ENCODE data around the gene MAPKBP1. TPM values are rescaled to one million over a fixed set of nuclear protein-coding genes. Genes with fewer than 3 reads are reported as not detected.

MAPKBP1 gene
- total RNA-seq, 1 donor from 2014 or later = 36.6 TPM

- H3K27ac Mint-ChIP-seq (ENCODE audit: unreplicated experiment) = no peak overlapping the region
Measured at GRCh38 chr15:41819455-41820050, 45.3 kb downstream of the MAPKBP1 start.

DNA sequence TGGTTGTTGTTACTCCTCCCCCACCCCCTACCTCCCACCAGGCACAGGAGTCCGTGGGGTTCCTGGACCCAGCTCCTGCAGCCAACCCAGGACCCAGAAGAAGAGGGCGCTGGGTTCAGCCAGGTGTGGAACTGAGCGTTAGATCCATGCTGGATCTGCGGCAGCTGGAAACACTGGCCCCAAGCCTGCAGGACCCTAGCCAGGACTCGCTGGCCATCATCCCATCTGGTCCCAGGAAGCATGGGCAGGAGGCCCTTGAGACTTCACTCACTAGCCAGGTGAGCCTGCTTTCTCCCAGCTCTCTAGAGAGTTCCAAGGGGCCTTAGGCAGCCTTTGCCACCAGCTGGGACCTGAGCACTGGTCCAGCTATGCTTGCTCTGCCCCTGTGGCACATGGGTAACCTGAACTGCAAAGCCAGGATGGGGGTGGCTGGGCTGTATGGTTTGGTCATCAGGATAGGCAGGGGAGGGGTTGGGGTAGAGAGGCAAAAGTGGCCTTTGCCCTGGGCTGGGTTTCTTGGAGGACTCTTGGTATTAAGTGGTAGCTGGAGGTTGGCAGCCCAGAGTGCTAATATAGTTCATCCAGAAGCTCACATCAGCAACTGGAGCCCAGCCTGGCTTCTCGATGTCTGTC lies 46.6 kb downstream of the MAPKBP1 start:
- no peak overlapping the region for H3K4me3 Mint-ChIP-seq
- H3K9me3 Mint-ChIP-seq = no peaks in the 10 kb centered on the region
- TF ChIP-seq, protein P1, sequence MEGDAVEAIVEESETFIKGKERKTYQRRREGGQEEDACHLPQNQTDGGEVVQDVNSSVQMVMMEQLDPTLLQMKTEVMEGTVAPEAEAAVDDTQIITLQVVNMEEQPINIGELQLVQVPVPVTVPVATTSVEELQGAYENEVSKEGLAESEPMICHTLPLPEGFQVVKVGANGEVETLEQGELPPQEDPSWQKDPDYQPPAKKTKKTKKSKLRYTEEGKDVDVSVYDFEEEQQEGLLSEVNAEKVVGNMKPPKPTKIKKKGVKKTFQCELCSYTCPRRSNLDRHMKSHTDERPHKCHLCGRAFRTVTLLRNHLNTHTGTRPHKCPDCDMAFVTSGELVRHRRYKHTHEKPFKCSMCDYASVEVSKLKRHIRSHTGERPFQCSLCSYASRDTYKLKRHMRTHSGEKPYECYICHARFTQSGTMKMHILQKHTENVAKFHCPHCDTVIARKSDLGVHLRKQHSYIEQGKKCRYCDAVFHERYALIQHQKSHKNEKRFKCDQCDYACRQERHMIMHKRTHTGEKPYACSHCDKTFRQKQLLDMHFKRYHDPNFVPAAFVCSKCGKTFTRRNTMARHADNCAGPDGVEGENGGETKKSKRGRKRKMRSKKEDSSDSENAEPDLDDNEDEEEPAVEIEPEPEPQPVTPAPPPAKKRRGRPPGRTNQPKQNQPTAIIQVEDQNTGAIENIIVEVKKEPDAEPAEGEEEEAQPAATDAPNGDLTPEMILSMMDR (conservative IDR thresholded peaks at IDR 0.05) = no peak
- no peaks in the 10 kb centered on the region for H3K27me3 Mint-ChIP-seq (ENCODE audit: low read depth)
- no peak for DNase-seq (ENCODE audit: low read depth, low spot score)
- no peaks in the 10 kb centered on the region for H3K4me1 Mint-ChIP-seq
- no peaks in the 10 kb centered on the region for H3K36me3 Mint-ChIP-seq (ENCODE audit: low read depth)
- no peak overlapping the region for H3K27ac Mint-ChIP-seq (ENCODE audit: unreplicated experiment)

More at GRCh38 chr15:41819455-41820050, 45.3 kb downstream of the MAPKBP1 start:
- TF ChIP-seq, protein P1 (conservative IDR thresholded peaks at IDR 0.05) = no peak
- Mint-ChIP-seq H3K36me3 (ENCODE audit: low read depth) (no peaks in the 10 kb centered on the region), H3K9me3 (no peaks in the 10 kb centered on the region), H3K4me1 (no peaks in the 10 kb centered on the region), H3K4me3 (no peak overlapping the region), H3K27me3 (ENCODE audit: low read depth) (no peaks in the 10 kb centered on the region)
- DNase-seq (ENCODE audit: low read depth, low spot score) = no peak

DNA sequence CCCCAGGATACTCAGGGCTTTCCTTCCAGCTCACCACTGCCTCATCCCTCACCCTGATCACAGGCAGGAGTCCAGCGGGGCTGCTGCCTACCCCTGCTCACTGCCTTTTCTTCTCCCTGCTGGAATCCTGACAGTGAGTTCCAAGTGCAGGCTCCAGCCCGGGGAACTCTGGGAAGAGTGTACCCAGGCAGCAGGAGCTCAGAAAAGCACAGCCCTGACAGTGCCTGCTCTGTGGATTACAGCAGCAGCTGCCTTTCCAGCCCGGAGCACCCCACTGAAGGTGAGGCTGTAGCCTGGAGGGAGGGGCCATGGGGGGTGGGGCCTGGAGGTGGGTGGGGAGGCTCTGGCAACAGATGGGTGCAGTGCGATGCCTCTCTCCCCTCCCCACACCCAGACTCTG lies 47.5 kb downstream of the MAPKBP1 start:
- H3K4me1 Mint-ChIP-seq = no peaks in the 10 kb centered on the region
- peaks cover 3% of the 10 kb centered on the region for H3K27me3 Mint-ChIP-seq (ENCODE audit: low read depth)
- no peaks in the 10 kb centered on the region for H3K9me3 Mint-ChIP-seq
- DNase-seq (ENCODE audit: low read depth, low spot score) = no peak
- TF ChIP-seq, protein P1 (conservative IDR thresholded peaks at IDR 0.05) = no peak
- no peaks in the 10 kb centered on the region for H3K36me3 Mint-ChIP-seq (ENCODE audit: low read depth)
- H3K27ac Mint-ChIP-seq (ENCODE audit: unreplicated experiment) = no peak overlapping the region
- H3K4me3 Mint-ChIP-seq = no peak overlapping the region

- no peak overlapping the region for H3K4me3 Mint-ChIP-seq
- DNase-seq (ENCODE audit: low read depth, low spot score) = no peak
- TF ChIP-seq, protein P1 (conservative IDR thresholded peaks at IDR 0.05) = no peak
- no peaks in the 10 kb centered on the region for H3K9me3 Mint-ChIP-seq
- no peaks in the 10 kb centered on the region for H3K4me1 Mint-ChIP-seq
- no peaks in the 10 kb centered on the region for H3K36me3 Mint-ChIP-seq (ENCODE audit: low read depth)
- no peak overlapping the region for H3K27ac Mint-ChIP-seq (ENCODE audit: unreplicated experiment)
- H3K27me3 Mint-ChIP-seq (ENCODE audit: low read depth) = peaks cover 3% of the 10 kb centered on the region
Measured at GRCh38 chr15:41822471-41822870, 48.2 kb downstream of the MAPKBP1 start.

DNA sequence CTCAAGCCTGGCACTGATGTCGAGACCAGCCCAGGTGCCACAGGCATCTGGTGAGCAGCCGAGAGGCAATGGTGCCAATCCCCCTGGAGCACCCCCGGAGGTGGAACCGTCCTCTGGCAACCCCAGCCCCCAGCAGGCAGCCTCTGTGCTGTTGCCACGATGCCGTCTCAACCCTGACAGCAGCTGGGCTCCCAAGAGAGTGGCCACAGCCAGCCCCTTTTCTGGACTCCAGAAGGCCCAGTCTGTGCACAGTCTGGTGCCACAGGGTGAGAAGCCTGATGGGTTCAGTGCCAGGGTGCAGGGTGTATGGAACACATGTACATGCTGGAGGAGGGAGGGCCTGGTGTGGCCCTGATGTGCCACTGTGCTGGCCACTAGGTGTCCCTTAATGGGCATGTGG lies 48.7 kb downstream of the MAPKBP1 start:
- H3K27ac Mint-ChIP-seq (ENCODE audit: unreplicated experiment) = no peak overlapping the region
- DNase-seq (ENCODE audit: low read depth, low spot score) = no peak
- TF ChIP-seq, protein P1 (conservative IDR thresholded peaks at IDR 0.05) = no peak
- no peaks in the 10 kb centered on the region for H3K9me3 Mint-ChIP-seq
- no peaks in the 10 kb centered on the region for H3K36me3 Mint-ChIP-seq (ENCODE audit: low read depth)
- H3K4me3 Mint-ChIP-seq = no peak overlapping the region
- peaks cover 3% of the 10 kb centered on the region for H3K4me1 Mint-ChIP-seq
- peaks cover 5% of the 10 kb centered on the region for H3K27me3 Mint-ChIP-seq (ENCODE audit: low read depth)

All from neural crest cell (in vitro differentiated cells).